ENCODE measurements around the gene NABP1. TPM values are rescaled to one million over a fixed set of nuclear protein-coding genes. Genes with fewer than 3 reads are reported as not detected.

The NABP1 gene
- total RNA-seq, 4 donors from 2014 or later = 81.9 to 237 (median 85.9) TPM

GRCh38 chr2:191692502-191693115, 14.7 kb downstream of the NABP1 start:
- TF ChIP-seq, protein P1, sequence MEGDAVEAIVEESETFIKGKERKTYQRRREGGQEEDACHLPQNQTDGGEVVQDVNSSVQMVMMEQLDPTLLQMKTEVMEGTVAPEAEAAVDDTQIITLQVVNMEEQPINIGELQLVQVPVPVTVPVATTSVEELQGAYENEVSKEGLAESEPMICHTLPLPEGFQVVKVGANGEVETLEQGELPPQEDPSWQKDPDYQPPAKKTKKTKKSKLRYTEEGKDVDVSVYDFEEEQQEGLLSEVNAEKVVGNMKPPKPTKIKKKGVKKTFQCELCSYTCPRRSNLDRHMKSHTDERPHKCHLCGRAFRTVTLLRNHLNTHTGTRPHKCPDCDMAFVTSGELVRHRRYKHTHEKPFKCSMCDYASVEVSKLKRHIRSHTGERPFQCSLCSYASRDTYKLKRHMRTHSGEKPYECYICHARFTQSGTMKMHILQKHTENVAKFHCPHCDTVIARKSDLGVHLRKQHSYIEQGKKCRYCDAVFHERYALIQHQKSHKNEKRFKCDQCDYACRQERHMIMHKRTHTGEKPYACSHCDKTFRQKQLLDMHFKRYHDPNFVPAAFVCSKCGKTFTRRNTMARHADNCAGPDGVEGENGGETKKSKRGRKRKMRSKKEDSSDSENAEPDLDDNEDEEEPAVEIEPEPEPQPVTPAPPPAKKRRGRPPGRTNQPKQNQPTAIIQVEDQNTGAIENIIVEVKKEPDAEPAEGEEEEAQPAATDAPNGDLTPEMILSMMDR (IDR thresholded peaks at IDR 0.05; ENCODE audit: low read depth) = no peak

DNA sequence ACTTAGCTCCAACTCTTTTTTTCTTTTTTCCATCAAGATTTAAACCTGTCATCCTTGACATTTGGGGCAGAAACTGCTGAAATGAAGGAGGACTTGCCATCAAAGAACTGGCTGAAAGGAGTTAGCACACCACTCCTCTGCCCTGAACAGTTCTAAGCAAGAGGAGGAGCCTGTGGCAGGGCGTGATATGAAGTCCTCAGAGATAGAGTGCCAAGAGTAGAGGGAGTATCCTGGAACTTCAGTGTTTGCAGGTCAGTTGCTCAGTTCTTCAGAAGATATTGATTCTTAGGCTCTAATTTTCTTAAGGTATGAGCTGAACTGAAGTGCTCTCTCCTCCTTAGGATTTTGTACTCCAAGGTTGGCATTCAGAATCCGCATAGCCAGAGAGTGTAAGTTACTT, 15.2 kb downstream of the NABP1 start:
- TF ChIP-seq, protein P1 (IDR thresholded peaks at IDR 0.05; ENCODE audit: low read depth) = no peak

DNA sequence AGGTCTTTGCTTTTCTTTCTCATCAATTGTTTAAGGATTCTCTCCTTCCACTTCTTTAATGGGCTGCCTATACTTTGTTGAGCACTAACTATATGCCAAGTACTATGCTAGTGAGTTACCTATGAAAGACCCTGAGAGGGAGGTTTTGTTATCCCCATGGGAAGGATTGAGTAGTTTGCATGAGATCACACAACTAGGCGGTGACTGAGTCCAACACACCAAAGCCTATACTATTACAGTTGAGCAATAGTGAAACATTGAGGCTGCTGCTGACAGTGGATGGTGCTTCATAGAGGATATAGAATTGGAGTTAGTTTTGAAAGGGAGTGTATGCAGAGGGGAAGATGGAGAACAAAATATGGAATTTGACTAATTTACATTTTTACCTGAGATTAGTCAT, 15.8 kb downstream of the NABP1 start:
- TF ChIP-seq, protein P1 (IDR thresholded peaks at IDR 0.05; ENCODE audit: low read depth) = no peak

DNA sequence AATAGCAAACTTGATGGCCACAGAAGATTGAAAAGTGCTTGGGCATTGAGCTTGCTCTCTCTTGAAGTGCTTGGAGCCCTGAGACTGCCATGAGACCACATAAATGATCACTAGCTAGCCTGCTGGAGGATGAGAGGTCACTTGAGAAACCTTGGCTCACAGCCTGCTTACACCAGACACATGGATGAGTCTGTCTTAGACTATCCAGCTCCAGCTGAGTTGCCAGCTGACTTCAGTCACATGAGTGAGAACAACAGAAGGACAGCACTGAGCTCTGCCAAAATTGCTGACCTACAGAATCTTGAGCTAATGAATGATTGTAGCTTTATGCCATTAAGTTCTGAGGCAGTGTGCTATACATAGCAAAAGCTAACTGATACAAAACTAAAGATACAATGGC, 18.1 kb downstream of the NABP1 start:
- TF ChIP-seq, protein P1 (IDR thresholded peaks at IDR 0.05; ENCODE audit: low read depth) = no peak

DNA sequence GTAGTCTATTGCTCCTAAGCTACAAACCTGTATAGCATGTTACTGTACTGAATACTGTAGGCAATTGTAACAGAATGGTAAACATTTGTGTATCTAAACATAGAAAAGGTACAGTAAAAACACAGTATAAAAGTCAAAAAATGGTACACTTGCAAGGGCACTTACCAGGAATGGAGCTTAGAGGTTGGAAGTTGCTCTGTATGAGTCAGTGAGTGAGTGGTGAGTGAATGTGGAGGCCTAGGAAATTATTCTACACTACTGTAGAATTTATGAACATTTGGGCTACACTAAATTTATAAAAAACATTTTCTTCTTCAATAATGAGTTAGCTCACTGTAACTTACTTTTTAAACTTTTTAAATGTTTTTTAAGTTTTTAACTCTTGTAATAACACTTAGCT, 19.0 kb downstream of the NABP1 start:
- TF ChIP-seq, protein P1 (IDR thresholded peaks at IDR 0.05; ENCODE audit: low read depth) = no peak

GRCh38 chr2:191697870-191698269, 19.9 kb downstream of the NABP1 start:
- TF ChIP-seq, protein P1 (IDR thresholded peaks at IDR 0.05; ENCODE audit: low read depth) = no peak

GRCh38 chr2:191699341-191699945, 21.5 kb downstream of the NABP1 start:
- TF ChIP-seq, protein P1 (IDR thresholded peaks at IDR 0.05; ENCODE audit: low read depth) = no peak
